ENCODE data around the gene KANSL1. TPM values are rescaled to one million over a fixed set of nuclear protein-coding genes. Genes with fewer than 3 reads are reported as not detected.
A peak's percentile ranks its signal among the peaks of the same experiment; 100 is the strongest.
"Not testable (repeated sequence)": the region's sequence is repeated elsewhere in the genome, so short reads cannot be mapped to it uniquely, and the experiment has no call there.

The KANSL1 gene
- polyA plus RNA-seq, 3 donors, result 3.1 to 31.9 (median 4.6) TPM

DNA sequence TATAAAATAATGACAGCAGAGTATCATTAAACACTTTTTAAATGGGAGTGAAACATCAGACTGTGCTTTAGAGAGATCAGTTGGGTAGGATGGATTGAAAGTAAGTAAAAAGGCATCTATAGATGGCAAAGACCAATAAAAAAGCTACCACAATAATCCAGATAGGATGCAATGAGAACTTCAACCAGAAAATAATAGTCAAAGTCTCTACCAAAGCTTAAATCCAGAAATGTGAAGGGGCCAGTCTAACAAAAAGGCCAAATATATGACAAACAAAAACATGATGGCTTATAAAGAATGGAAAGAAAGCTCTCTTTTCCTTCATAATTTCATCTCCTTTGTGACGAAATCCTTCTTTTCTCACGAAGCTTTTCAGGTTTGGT is 12.3 kb downstream of the KANSL1 start:
- H3K36me3 Mint-ChIP-seq, result peaks cover 3 to 6% of the 10 kb centered on the region in 2 donors
- H3K9me3 Mint-ChIP-seq, result no peaks in the 10 kb centered on the region
- Histone ChIP-seq H2AFZ (ENCODE audit: insufficient read depth, low read depth, low read length, poor library complexity, severe bottlenecking) (no peak overlapping the region), H4K20me1 (ENCODE audit: insufficient read depth, low read length) (peaks cover 100% of the 10 kb centered on the region), H3K79me2 (ENCODE audit: insufficient read depth, low read length) (peaks cover 99% of the 10 kb centered on the region), H3K4me3 (replicated peaks in 1 of 3; ENCODE audit: low read depth in 2 of 3, low read length in 3 of 3) (no peak overlapping the region), H3K4me2 (replicated peaks; ENCODE audit: extremely low read depth, low read length, poor library complexity, severe bottlenecking) (no peak overlapping the region), H3K27ac (ENCODE audit: low read depth in 1 of 2, low read length in 2 of 2) (peak overlapping the region in 1 of 2 donors; percentile 18), H3K36me3 (replicated peaks in 1 of 2; ENCODE audit: control insufficient read depth in 1 of 2, insufficient read depth in 2 of 2, low read length in 2 of 2) (no peaks in the 10 kb centered on the region), H3K9ac (ENCODE audit: insufficient read depth, low read length, poor library complexity, severe bottlenecking) (no peak overlapping the region), H3K4me1 (ENCODE audit: control insufficient read depth in 1 of 2, insufficient read depth in 2 of 2, low read length in 2 of 2) (peaks cover 32 to 54% of the 10 kb centered on the region in 2 donors), H3K9me3 (replicated peaks in 1 of 2; ENCODE audit: control insufficient read depth in 1 of 2, insufficient read depth in 1 of 2, low read length in 2 of 2) (no peaks in the 10 kb centered on the region), H3K27me3 (ENCODE audit: control insufficient read depth in 2 of 2, insufficient read depth in 2 of 2, low read length in 2 of 2) (no peaks in the 10 kb centered on the region)
- peak overlapping the region in 4 of 7 donors; percentile 72 to 84 (median 80) for H3K27ac Mint-ChIP-seq
- peaks cover 88% of the 10 kb centered on the region for H3K4me1 Mint-ChIP-seq
- H3K4me3 Mint-ChIP-seq, result no peak overlapping the region
- no peaks in the 10 kb centered on the region for H3K27me3 Mint-ChIP-seq (ENCODE audit: low read depth in 3 of 3)
- intact Hi-C loops (cut with micrococcal nuclease), result loop anchor here in 1 of 2 donors (2.0 kb wide), 1 partner anchor 18 kb away; no protein-coding TSS in a partner anchor
- 14% methylated on average over 1 of the region's 2 CpGs for WGBS (ENCODE audit: insufficient coverage)
- DNase-seq, result no peak
- TF ChIP-seq, protein P1, sequence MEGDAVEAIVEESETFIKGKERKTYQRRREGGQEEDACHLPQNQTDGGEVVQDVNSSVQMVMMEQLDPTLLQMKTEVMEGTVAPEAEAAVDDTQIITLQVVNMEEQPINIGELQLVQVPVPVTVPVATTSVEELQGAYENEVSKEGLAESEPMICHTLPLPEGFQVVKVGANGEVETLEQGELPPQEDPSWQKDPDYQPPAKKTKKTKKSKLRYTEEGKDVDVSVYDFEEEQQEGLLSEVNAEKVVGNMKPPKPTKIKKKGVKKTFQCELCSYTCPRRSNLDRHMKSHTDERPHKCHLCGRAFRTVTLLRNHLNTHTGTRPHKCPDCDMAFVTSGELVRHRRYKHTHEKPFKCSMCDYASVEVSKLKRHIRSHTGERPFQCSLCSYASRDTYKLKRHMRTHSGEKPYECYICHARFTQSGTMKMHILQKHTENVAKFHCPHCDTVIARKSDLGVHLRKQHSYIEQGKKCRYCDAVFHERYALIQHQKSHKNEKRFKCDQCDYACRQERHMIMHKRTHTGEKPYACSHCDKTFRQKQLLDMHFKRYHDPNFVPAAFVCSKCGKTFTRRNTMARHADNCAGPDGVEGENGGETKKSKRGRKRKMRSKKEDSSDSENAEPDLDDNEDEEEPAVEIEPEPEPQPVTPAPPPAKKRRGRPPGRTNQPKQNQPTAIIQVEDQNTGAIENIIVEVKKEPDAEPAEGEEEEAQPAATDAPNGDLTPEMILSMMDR (IDR thresholded peaks at IDR 0.05), result no peak

DNA sequence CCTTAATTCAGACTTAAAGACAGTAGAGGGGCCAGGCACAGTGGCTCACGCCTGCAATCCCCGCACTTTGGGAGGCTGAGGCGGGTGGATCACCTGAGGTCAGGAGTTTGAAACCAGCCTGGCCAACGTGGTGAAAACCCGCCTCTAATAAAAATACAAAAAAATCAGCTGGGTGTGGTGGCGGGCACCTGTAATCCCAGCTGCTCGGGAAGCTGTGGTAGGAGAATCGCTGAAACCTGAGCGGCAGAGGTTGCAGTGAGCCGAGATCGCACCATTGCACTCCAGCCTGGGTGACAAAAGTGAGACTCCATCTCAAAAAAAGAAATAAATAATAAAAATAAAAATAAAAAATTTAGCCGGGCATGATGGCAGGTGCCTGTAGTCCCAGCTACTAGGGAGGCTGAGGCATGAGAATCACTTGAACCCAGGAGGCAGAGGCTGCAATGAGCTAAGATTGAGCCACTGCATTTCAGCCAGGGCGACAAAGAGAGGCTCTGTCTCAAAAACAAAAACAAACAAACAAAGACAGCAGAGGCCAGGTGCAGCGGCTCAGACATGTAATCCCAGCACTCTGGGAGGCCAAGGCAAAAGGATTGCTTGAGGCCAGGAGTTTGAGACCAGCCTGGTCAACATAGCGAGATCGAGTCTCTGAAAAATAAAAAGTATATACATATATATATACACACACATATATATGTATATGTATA is 12.9 kb downstream of the KANSL1 start:
- not testable (repeated sequence) for H3K27me3 Mint-ChIP-seq (ENCODE audit: low read depth in 3 of 3); DNase-seq; H3K36me3 ChIP-seq (replicated peaks in 1 of 2; ENCODE audit: control insufficient read depth in 1 of 2, insufficient read depth in 2 of 2, low read length in 2 of 2); H2AFZ ChIP-seq (ENCODE audit: insufficient read depth, low read depth, low read length, poor library complexity, severe bottlenecking); H3K4me3 Mint-ChIP-seq; H3K9ac ChIP-seq (ENCODE audit: insufficient read depth, low read length, poor library complexity, severe bottlenecking); H3K36me3 Mint-ChIP-seq; H3K27me3 ChIP-seq (ENCODE audit: control insufficient read depth in 2 of 2, insufficient read depth in 2 of 2, low read length in 2 of 2); H3K9me3 ChIP-seq (replicated peaks in 1 of 2; ENCODE audit: control insufficient read depth in 1 of 2, insufficient read depth in 1 of 2, low read length in 2 of 2); H3K9me3 Mint-ChIP-seq; H3K4me3 ChIP-seq (replicated peaks in 1 of 3; ENCODE audit: low read depth in 2 of 3, low read length in 3 of 3)
- Histone ChIP-seq H4K20me1 (ENCODE audit: insufficient read depth, low read length) (peaks cover 100% of the 10 kb centered on the region), H3K27ac (ENCODE audit: low read depth in 1 of 2, low read length in 2 of 2) (peak overlapping the region; percentile 43 to 68), H3K79me2 (ENCODE audit: insufficient read depth, low read length) (peaks cover 99% of the 10 kb centered on the region), H3K4me2 (replicated peaks; ENCODE audit: extremely low read depth, low read length, poor library complexity, severe bottlenecking) (peak overlapping the region; percentile 68), H3K4me1 (ENCODE audit: control insufficient read depth in 1 of 2, insufficient read depth in 2 of 2, low read length in 2 of 2) (peaks cover 32 to 54% of the 10 kb centered on the region in 2 donors)
- WGBS (ENCODE audit: insufficient coverage), result 85% methylated on average over 4 of the region's 16 CpGs
- Mint-ChIP-seq H3K27ac (peak overlapping the region; percentile 84 to 96 (median 93)), H3K4me1 (peaks cover 85% of the 10 kb centered on the region)
- intact Hi-C loops (cut with micrococcal nuclease), result loop anchor here in 1 of 2 donors (2.0 kb wide), 1 partner anchor 18 kb away; no protein-coding TSS in a partner anchor

All from CD14-positive monocyte (primary cell).